ENCODE measurements around the gene PRKCB.

- no peak for TF ChIP-seq POLR2A (IDR thresholded peaks at IDR 0.05; ENCODE audit: low read length)
- TF ChIP-seq GATA1 (IDR thresholded peaks at IDR 0.05; ENCODE audit: low read depth, low read length) = no peak
These were observed 419.9 kb downstream of the PRKCB start, which contains the start of gene CACNG3 for GRCh38 chr16:24255456-24256371.
